Measurements from ENCODE around the gene POLR2H. TPM values are rescaled to one million over a fixed set of nuclear protein-coding genes. Genes with fewer than 3 reads are reported as not detected.
"Not testable (repeated sequence)": the region's sequence is repeated elsewhere in the genome, so short reads cannot be mapped to it uniquely, and the experiment has no call there.

The POLR2H gene
- polyA plus RNA-seq, 1 experiment: 94.4 TPM

DNA sequence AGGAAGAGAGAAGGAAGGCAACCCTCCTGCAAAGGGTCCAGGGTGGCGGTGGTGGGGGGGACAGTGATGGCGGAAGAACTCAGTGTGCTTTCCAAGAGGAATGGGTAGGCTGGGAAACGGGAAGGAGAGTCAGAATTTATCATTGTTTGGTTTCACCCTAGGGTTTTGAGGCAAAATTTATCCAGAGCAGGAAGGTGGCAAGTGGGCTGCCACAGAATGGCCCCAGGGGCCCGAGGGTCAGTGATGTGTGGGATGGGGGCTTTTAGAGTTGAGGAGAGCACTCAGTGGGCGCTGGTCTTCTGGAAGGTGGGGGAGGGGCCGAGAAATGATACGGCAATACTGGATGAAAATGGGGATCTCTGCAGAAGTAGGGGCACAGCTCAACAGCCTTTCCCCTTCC lies 23.5 kb upstream of the POLR2H start:
- TF ChIP-seq, protein P1, sequence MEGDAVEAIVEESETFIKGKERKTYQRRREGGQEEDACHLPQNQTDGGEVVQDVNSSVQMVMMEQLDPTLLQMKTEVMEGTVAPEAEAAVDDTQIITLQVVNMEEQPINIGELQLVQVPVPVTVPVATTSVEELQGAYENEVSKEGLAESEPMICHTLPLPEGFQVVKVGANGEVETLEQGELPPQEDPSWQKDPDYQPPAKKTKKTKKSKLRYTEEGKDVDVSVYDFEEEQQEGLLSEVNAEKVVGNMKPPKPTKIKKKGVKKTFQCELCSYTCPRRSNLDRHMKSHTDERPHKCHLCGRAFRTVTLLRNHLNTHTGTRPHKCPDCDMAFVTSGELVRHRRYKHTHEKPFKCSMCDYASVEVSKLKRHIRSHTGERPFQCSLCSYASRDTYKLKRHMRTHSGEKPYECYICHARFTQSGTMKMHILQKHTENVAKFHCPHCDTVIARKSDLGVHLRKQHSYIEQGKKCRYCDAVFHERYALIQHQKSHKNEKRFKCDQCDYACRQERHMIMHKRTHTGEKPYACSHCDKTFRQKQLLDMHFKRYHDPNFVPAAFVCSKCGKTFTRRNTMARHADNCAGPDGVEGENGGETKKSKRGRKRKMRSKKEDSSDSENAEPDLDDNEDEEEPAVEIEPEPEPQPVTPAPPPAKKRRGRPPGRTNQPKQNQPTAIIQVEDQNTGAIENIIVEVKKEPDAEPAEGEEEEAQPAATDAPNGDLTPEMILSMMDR (IDR thresholded peaks at IDR 0.05; ENCODE audit: low read depth, low read length): no peak
- DNase-seq (ENCODE audit: low read depth, low spot score): no peak
- Histone ChIP-seq H3K9me3 (ENCODE audit: control insufficient read depth, insufficient read depth, low read length) (no peaks in the 10 kb centered on the region; the same call in 1 of the 2 replicates), H3K27ac (ENCODE audit: low read depth, low read length) (peak overlapping the region; percentile 92), H3K27me3 (ENCODE audit: control insufficient read depth, insufficient read depth, low read length) (no peaks in the 10 kb centered on the region), H3K4me3 (ENCODE audit: low read depth, low read length) (peak overlapping the region; percentile 25; the same call in 1 of the 2 replicates)
- ChIA-PET CTCF (interaction anchor here (0.6 to 1.0 kb wide), 2 partner anchors 13 to 421 kb away, joined by 3 read pairs; no protein-coding TSS in a partner anchor), POLR2A (interaction anchor here (0.9 to 1.5 kb wide), 4 partner anchors 8 to 22 kb away, joined by 3 to 10 read pairs (median 4); no protein-coding TSS in a partner anchor)

DNA sequence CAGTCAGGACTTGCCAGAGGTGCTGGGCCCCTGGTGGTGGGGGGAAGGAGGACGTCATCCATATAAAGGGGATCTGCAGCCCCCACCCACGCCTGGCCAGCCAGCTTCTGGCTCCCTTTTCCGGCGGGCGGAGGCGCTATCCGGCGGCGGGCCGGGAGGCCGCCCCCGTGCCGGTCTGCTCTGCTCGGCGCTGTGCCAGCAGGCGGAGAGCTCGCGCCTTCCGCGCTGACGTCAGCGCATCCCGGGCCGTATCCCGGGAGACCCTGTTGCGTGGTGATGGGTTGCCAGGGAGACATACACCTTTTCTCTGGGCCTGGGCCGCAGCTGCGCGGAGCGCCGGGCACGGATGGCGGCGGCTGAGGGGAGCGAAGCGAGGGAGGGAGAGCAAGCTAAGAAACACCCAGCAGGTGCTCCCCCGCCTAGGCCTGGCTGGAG lies 23.0 kb upstream of the POLR2H start:
- ChIA-PET CTCF (interaction anchor here (1.0 kb wide), 1 partner anchor 13 kb away, joined by 3 read pairs; no protein-coding TSS in a partner anchor), POLR2A (interaction anchor here (0.9 to 1.1 kb wide), 3 partner anchors 9 to 21 kb away, joined by 3 read pairs; no protein-coding TSS in a partner anchor)
- H3K27me3 ChIP-seq (ENCODE audit: control insufficient read depth, insufficient read depth, low read length): no peaks in the 10 kb centered on the region
- no peaks in the 10 kb centered on the region; the same call in 1 of the 2 replicates for H3K9me3 ChIP-seq (ENCODE audit: control insufficient read depth, insufficient read depth, low read length)
- H3K4me3 ChIP-seq (ENCODE audit: low read depth, low read length): peak overlapping the region; percentile 52
- TF ChIP-seq, protein P1 (IDR thresholded peaks at IDR 0.05; ENCODE audit: low read depth, low read length): peak; percentile 28
- peak overlapping the region; percentile 92 for H3K27ac ChIP-seq (ENCODE audit: low read depth, low read length)
- peak; percentile 51 for DNase-seq (ENCODE audit: low read depth, low spot score)

DNA sequence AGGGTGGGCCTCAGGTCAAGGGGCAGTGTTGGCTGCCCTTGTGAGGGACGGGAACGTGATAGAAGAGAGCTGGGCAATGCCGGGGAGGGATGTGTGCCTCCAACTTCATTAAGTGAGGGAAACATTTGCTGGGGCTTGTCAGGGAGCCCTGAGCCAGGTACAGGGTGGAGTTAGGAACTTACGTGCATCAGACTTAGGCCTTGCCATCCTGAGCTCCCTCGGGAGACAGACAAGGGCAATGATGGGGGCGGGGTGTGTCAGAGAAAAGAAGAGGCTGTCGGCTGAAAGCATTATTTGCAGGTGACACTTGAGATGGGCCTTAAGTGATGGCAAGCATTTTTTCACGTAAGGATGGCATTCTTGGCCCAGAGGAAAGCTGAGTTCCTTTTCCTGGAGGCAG lies 22.5 kb upstream of the POLR2H start:
- no peak for DNase-seq (ENCODE audit: low read depth, low spot score)
- peak overlapping the region; percentile 52 for H3K4me3 ChIP-seq (ENCODE audit: low read depth, low read length)
- no peaks in the 10 kb centered on the region for H3K27me3 ChIP-seq (ENCODE audit: control insufficient read depth, insufficient read depth, low read length)
- no peaks in the 10 kb centered on the region; the same call in 1 of the 2 replicates for H3K9me3 ChIP-seq (ENCODE audit: control insufficient read depth, insufficient read depth, low read length)
- TF ChIP-seq, protein P1 (IDR thresholded peaks at IDR 0.05; ENCODE audit: low read depth, low read length): no peak
- ChIA-PET POLR2A (interaction anchor here (1.0 to 1.1 kb wide), 2 partner anchors 9 to 19 kb away, joined by 3 read pairs; no protein-coding TSS in a partner anchor), CTCF (no interaction called here)
- peak overlapping the region; percentile 39 for H3K27ac ChIP-seq (ENCODE audit: low read depth, low read length)

DNA sequence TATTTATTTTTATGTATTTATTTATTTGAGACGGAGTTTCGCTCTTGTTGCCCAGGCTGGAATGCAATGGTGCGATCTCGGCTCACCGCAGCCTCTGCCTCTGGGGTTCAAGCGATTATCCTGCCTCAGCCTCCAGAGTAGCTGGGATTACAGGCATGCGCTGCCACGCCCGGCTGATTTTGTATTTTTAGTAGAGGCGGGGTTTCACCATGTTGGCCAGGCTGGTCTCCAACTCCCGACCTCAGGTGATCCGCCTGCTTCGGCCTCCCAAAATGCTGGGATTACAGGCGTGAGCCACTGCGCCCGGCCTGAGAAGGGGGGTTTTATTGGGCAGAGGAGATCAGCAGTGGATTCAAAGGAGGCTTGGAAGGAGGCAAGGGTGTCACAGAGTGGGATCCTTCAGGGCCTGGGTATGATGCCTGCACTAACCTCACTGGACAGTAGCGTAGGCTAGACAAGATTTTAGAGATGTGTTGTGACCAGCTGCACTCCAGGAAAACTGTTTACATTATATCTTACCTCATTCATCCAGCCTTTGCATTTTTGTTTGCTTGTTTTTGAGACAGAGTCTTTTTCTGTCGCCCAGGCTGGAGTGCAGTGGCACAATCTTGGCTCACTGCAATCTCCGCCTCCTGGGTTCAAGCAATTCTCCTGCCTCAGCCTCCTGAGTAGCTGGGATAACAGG lies 21.9 kb upstream of the POLR2H start:
- CTCF ChIA-PET; H3K27me3 ChIP-seq (ENCODE audit: control insufficient read depth, insufficient read depth, low read length); H3K9me3 ChIP-seq (ENCODE audit: control insufficient read depth, insufficient read depth, low read length); H3K27ac ChIP-seq (ENCODE audit: low read depth, low read length); H3K4me3 ChIP-seq (ENCODE audit: low read depth, low read length); DNase-seq (ENCODE audit: low read depth, low spot score): not testable (repeated sequence)
- POLR2A ChIA-PET: interaction anchor here (1.1 kb wide), 1 partner anchor 19 kb away, joined by 3 read pairs; no protein-coding TSS in a partner anchor

DNA sequence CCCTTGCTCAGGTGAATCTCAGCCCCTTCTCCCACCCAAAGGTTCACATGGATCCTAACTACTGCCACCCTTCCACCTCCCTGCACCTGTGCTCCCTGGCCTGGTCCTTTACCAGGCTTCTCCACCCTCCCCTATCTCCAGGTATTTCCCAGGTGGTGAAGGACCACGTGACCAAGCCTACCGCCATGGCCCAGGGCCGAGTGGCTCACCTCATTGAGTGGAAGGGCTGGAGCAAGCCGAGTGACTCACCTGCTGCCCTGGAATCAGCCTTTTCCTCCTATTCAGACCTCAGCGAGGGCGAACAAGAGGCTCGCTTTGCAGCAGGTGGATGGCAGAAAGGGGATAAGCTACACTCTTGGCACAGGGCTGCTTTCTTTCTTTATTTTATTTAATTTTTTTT lies 19.6 kb upstream of the POLR2H start:
- CTCF ChIA-PET: interaction anchor here (1.0 kb wide), 1 partner anchor 13 kb away, joined by 3 read pairs; no protein-coding TSS in a partner anchor
- no peak overlapping the region for H3K27ac ChIP-seq (ENCODE audit: low read depth, low read length)
- DNase-seq (ENCODE audit: low read depth, low spot score): no peak
- H3K27me3 ChIP-seq (ENCODE audit: control insufficient read depth, insufficient read depth, low read length): no peaks in the 10 kb centered on the region
- no peaks in the 10 kb centered on the region; the same call in 1 of the 2 replicates for H3K9me3 ChIP-seq (ENCODE audit: control insufficient read depth, insufficient read depth, low read length)
- TF ChIP-seq, protein P1 (IDR thresholded peaks at IDR 0.05; ENCODE audit: low read depth, low read length): no peak
- H3K4me3 ChIP-seq (ENCODE audit: low read depth, low read length): no peak overlapping the region
- POLR2A ChIA-PET: no interaction called here

Data from AG04450 (cell line).